ENCODE measurements around the gene GLO1.

The GLO1 gene

GRCh38 chr6:38671885-38672467, 31.0 kb downstream of the GLO1 start:
- DNase-seq (ENCODE audit: low read depth in 1 of 2, low spot score in 1 of 2), result peak in 1 of 2 donors; percentile 32

DNA sequence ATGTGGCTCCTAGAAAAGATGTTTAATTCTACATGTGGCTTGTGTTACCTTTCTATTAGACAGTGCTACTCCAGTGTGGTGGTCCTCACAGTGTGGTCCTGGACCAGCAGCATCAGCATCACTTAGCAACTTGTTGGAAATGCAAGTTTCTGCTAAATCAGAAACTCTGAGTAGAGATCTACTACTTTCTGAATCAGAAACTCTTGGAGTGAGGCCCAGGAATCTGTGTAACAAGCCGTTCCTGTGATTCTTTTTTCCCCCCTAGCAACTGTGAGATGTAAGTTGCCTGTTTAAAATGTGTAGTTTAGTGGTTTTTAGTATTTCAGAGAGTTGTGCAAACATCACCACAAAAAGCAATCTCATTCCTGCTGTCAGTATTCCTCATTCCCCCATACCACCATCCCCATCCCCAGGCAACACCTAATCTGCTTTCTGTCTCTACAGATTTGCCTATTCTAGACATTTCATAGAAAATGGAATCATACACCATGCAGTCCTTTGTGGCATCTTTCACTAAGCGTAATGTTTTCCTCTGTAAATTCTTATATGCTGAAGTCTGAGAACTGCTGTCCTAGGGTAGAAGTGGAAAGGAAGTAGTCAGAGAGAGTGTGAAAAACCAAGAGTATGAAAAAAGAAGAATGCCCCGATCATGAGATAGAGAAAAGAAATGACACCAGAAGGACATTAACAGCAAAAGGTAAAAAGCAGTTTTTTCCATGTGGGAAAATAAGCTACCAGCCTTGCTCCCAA, 44.4 kb downstream of the GLO1 start:
- no peak for DNase-seq (ENCODE audit: low read depth in 1 of 2, low spot score in 1 of 2)

- DNase-seq (ENCODE audit: low read depth in 1 of 2, low spot score in 1 of 2), result no peak
Measured at GRCh38 chr6:38656896-38657295, 46.0 kb downstream of the GLO1 start.

- no peak for DNase-seq (ENCODE audit: low read depth in 1 of 2, low spot score in 1 of 2)
Measured at GRCh38 chr6:38654263-38654662, 48.7 kb downstream of the GLO1 start.

DNA sequence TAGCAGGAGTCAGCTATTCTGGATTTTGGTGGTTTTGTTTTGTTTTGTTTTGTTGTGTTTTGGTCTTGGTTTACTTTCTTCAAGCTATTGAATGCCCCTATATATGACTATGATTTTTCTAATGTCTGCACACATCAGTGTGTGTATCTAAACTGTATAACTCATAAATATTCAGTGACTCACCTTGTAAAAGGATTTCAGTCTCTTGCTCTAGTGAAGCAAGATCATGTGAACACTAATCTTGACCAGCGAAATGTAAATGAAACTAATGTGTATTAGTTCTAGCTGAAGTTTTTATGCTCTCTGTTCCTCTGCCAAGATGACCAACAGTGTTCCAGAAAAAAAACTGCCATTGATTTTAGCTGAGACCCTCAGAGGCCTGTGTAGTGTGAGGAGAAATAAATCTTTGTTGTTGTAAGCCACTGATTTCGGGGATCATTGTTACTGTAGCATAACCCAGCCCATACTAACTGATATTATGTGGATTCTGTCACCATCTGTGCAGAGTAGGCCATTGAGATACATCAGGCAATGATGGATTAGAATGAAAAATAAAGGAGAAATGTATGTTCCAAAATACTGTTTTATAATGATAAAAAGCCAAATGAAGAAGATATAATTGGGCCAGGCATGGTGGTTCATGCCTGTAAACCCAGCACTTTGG, 51.7 kb downstream of the GLO1 start:
- no peak for DNase-seq (ENCODE audit: low read depth in 1 of 2, low spot score in 1 of 2)

DNA sequence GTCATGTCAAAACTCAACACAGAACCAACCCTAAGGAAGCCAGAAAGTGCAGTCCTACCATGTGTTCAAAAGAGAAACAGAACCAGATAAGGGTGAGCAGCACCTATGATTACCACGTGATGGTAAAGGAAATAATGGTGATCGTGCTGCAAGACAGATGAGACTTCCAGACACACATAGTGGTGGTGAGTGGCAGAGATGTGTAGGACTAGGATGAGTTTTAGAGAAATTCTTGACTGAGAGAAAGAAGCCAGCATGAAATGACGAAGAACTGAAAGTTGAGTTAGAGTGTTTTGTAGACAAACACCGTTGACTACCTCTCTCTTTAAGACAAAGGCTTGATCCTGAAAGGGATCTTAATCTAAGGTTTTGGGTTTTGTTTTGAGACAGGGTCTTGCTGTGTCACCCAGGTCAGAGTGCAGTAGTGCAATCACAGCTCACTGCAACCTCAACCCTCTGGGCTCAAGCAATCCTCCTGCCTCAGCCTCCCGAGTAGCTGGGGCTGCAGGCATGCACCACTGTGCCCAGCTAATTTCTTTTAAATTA, 52.7 kb downstream of the GLO1 start:
- no peak for DNase-seq (ENCODE audit: low read depth in 1 of 2, low spot score in 1 of 2)

DNA sequence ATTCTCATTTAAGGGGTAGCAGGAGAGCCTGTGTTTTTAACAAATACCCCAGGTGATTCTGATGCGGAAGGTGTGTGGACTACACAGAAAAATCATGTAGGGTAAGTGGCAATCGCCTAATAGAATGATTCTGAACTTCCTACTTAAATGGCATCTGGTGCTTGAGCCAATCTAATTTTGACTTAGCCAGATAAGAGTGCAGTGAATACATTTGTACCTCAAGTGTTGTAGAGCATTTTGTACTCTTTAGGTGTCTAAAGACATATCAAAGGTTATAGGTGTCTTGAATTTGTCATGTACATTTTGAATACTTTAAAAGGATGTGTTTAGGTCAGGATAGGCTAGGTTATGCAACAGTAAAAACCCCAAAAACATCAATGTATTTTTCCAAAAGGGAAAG, 53.2 kb downstream of the GLO1 start:
- DNase-seq (ENCODE audit: low read depth in 1 of 2, low spot score in 1 of 2), result no peak

DNA sequence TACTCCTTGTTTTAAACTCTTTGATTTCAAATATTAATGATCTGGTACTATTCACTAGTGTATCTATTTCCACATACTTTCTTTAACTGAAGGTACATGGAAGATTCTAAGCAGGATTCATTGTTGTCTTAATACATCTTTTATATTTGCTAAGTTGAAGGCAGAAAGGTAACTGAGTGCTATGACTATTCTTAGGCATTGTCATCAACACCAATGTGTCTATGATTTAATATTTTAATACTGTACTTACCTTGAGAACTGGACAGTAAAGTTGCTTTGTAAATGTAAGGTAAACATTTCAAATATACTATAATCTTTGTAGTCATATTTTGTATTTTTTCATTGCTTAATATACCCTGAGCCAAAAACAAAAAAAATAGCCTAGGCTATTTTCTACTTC, 54.3 kb downstream of the GLO1 start:
- DNase-seq (ENCODE audit: low read depth in 1 of 2, low spot score in 1 of 2), result no peak

- DNase-seq (ENCODE audit: low read depth in 1 of 2, low spot score in 1 of 2), result no peak
Measured at GRCh38 chr6:38646166-38646878, 56.6 kb downstream of the GLO1 start.

- no peak for DNase-seq (ENCODE audit: low read depth in 1 of 2, low spot score in 1 of 2)
Measured at GRCh38 chr6:38644951-38645350, 58.0 kb downstream of the GLO1 start.

GRCh38 chr6:38640216-38640909, 62.6 kb downstream of the GLO1 start:
- DNase-seq (ENCODE audit: low read depth in 1 of 2, low spot score in 1 of 2), result no peak

GRCh38 chr6:38639498-38640215, 63.3 kb downstream of the GLO1 start, which contains the start of gene BTBD9:
Gene BTBD9 (minus strand): TSS chr6:38639929.
- peak; percentile 57 to 71 for DNase-seq (ENCODE audit: low read depth in 1 of 2, low spot score in 1 of 2)

- peak; percentile 37 to 49 for DNase-seq (ENCODE audit: low read depth in 1 of 2, low spot score in 1 of 2)
Measured at GRCh38 chr6:38638941-38639497, 63.9 kb downstream of the GLO1 start.

DNA sequence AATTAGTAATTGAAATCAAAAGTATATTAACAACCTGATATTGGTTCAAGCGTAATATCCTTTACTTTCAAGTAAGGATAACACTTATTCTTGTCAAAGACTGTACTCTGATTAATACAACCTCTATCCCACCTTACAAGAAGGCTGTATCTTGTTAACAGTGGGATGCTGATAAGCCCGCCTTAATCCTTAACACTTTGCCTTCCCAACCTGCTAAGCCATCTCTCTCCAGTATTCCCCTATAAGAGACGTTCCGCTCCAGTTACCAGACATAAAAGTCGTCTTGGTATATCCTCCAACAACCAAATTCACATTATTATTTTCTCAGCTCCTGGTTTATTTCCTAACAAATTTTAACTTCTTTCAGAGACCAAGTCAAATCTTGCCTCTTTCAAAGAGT, 65.2 kb downstream of the GLO1 start:
- DNase-seq (ENCODE audit: low read depth in 1 of 2, low spot score in 1 of 2), result no peak

GRCh38 chr6:38636027-38636426, 66.9 kb downstream of the GLO1 start:
- DNase-seq (ENCODE audit: low read depth in 1 of 2, low spot score in 1 of 2), result no peak

DNA sequence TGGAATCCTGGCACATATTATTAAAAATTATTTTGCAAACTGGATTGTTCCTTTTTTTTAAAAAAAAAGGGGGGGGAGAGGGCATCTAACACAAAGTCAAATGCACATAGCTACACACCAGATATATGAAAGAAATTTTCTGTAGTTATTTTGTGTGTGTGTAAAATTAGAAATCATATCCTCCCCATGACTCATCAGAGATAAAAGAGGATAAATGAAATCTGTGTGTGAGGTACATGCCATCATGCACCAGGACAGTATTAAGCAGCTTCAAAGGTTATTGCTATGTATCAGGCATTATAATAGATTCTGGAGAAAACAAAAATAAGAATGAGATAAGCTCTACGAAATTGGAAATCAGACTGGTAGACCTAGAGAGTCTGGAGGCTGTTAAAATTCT, 68.4 kb downstream of the GLO1 start:
- no peak for DNase-seq (ENCODE audit: low read depth in 1 of 2, low spot score in 1 of 2)

- DNase-seq (ENCODE audit: low read depth in 1 of 2, low spot score in 1 of 2), result no peak
Measured at GRCh38 chr6:38632490-38632889, 70.5 kb downstream of the GLO1 start.

GRCh38 chr6:38631186-38631783, 71.7 kb downstream of the GLO1 start:
- no peak for DNase-seq (ENCODE audit: low read depth in 1 of 2, low spot score in 1 of 2)
